GM23338 (cell line): Measurements from ENCODE around the gene C1orf174.
A peak's percentile ranks its signal among the peaks of the same experiment; 100 is the strongest.

Experiments
- EZH2 ChIP-seq: fragments of 200-600 bp; sonication (generic); IDR thresholded peaks from one replicate; pipeline ENCODE4 v1.8.0; 2017; ENCODE audit warnings: antibody characterized with exemption, mild to moderate bottlenecking, low read depth; ENCODE audit not compliant: unreplicated experiment
- EZH2phosphoT487 ChIP-seq: fragments of 200-600 bp; sonication (generic); IDR thresholded peaks from one replicate; pipeline ENCODE4 v1.8.1; 2018; ENCODE audit warnings: antibody characterized with exemption; ENCODE audit not compliant: unreplicated experiment
- TF ChIP-seq, protein P1 (sequence below), 2 experiments: fragments of 200-600 bp in 1 of 2; sonication (generic) in 1 of 2; conservative IDR thresholded peaks; 2 replicates each; pipeline versions ENCODE4 v1.5.1 to v1.6.1; 2016 to 2017; ENCODE audit warnings: antibody characterized with exemption in 2 of 2, low read depth in 2 of 2, mild to moderate bottlenecking in 2 of 2, moderate library complexity in 1 of 2
- TF ChIP-seq, protein P2 (sequence below): IDR thresholded peaks from one replicate; pipeline ENCODE4 v1.6.1; 2018; ENCODE audit warnings: antibody characterized with exemption; ENCODE audit not compliant: unreplicated experiment

DNA sequence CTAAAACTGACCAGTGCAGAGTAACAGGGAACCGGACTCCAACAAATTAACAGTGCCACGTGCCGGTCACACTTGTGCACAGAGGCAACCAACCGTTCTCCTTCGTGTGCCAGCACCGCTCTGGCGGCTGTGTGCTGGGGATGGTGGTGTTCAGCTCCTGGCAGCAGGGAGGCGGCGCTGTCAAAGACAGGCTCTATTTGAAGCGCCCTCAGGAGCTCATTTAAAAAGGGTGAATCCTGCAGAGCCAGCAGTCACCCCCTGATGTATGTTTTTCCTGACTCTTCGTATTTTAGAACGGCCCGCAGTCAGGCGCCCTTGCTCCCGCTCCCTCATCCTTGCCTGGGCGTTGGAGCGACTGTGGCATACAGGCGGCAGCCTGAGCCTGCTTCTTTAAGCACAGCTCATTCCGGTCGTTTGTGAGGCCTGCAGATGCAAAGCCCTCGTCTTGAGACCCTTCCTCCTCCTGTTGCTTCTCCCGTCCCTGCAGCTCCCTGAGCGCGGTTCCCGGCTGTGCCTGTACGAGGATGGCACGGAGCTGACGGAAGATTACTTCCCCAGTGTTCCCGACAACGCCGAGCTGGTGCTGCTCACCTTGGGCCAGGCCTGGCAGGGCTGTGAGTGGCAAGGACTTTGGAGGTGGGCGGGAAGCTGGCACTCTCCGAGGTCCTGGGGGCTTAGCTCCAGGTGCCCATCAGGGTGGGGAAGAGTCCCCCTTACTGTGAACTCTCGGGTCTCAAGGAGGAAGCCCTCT is 41.7 kb downstream of the C1orf174 start:
- TF ChIP-seq, protein P1, sequence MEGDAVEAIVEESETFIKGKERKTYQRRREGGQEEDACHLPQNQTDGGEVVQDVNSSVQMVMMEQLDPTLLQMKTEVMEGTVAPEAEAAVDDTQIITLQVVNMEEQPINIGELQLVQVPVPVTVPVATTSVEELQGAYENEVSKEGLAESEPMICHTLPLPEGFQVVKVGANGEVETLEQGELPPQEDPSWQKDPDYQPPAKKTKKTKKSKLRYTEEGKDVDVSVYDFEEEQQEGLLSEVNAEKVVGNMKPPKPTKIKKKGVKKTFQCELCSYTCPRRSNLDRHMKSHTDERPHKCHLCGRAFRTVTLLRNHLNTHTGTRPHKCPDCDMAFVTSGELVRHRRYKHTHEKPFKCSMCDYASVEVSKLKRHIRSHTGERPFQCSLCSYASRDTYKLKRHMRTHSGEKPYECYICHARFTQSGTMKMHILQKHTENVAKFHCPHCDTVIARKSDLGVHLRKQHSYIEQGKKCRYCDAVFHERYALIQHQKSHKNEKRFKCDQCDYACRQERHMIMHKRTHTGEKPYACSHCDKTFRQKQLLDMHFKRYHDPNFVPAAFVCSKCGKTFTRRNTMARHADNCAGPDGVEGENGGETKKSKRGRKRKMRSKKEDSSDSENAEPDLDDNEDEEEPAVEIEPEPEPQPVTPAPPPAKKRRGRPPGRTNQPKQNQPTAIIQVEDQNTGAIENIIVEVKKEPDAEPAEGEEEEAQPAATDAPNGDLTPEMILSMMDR (conservative IDR thresholded peaks at IDR 0.05; ENCODE audit: low read depth in 2 of 2) = 0 out of 4 replicates have a peak, but pooled peaks of 1 of the 2 experiments have one; percentile 9
- TF ChIP-seq EZH2 (no peak), EZH2phosphoT487 (no peak)
- TF ChIP-seq, protein P2, sequence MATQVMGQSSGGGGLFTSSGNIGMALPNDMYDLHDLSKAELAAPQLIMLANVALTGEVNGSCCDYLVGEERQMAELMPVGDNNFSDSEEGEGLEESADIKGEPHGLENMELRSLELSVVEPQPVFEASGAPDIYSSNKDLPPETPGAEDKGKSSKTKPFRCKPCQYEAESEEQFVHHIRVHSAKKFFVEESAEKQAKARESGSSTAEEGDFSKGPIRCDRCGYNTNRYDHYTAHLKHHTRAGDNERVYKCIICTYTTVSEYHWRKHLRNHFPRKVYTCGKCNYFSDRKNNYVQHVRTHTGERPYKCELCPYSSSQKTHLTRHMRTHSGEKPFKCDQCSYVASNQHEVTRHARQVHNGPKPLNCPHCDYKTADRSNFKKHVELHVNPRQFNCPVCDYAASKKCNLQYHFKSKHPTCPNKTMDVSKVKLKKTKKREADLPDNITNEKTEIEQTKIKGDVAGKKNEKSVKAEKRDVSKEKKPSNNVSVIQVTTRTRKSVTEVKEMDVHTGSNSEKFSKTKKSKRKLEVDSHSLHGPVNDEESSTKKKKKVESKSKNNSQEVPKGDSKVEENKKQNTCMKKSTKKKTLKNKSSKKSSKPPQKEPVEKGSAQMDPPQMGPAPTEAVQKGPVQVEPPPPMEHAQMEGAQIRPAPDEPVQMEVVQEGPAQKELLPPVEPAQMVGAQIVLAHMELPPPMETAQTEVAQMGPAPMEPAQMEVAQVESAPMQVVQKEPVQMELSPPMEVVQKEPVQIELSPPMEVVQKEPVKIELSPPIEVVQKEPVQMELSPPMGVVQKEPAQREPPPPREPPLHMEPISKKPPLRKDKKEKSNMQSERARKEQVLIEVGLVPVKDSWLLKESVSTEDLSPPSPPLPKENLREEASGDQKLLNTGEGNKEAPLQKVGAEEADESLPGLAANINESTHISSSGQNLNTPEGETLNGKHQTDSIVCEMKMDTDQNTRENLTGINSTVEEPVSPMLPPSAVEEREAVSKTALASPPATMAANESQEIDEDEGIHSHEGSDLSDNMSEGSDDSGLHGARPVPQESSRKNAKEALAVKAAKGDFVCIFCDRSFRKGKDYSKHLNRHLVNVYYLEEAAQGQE = no peak
